SK-N-SH treated with all-trans-retinoic acid at 6 μM for 48 hours (cell line): ENCODE data around the gene SPOCK1.

Source experiments
- ATAC-seq: fragments of 200-7000 bp; cut with Tn5 transposase; 3 replicates; pipeline ENCODE4 v1.9.1; 2020; ENCODE audit warnings: mild to moderate bottlenecking, moderate library complexity
- ARNTL ChIP-seq: fragments of 450-650 bp; formaldehyde crosslinking; IDR thresholded peaks from 2 replicates; pipeline ENCODE4 v1.5.0; 2020; ENCODE audit warnings: low read depth, mild to moderate bottlenecking, moderate library complexity, borderline replicate concordance
- BACH2 ChIP-seq: fragments of 250-450 bp; sonication (Bioruptor Pico); IDR thresholded peaks from 2 replicates; pipeline ENCODE4 v1.9.0; 2021; ENCODE audit warnings: mild to moderate bottlenecking, borderline replicate concordance
- CSRNP3 ChIP-seq: fragments of 250-450 bp; sonication (Bioruptor Pico); IDR thresholded peaks from 2 replicates; pipeline ENCODE4 v1.5.1; 2021; ENCODE audit warnings: mild to moderate bottlenecking, moderate library complexity
- ESRRG ChIP-seq: fragments of 250-450 bp; sonication (Bioruptor Pico); IDR thresholded peaks from 2 replicates; pipeline ENCODE4 v1.6.1; 2021; ENCODE audit warnings: mild to moderate bottlenecking
- GLIS3 ChIP-seq: fragments of 250-450 bp; sonication (Bioruptor Pico); IDR thresholded peaks from 2 replicates; pipeline ENCODE4 v1.5.0; 2020; ENCODE audit warnings: mild to moderate bottlenecking, moderate library complexity
- ISL1 ChIP-seq: fragments of 250-450 bp; sonication (Bioruptor Pico); IDR thresholded peaks from 2 replicates; pipeline ENCODE4 v2.1.2; 2022; ENCODE audit warnings: mild to moderate bottlenecking, moderate library complexity
- OSR1 ChIP-seq: fragments of 250-450 bp; sonication (Bioruptor Pico); IDR thresholded peaks from 2 replicates; pipeline ENCODE4 v1.8.0; 2022; ENCODE audit warnings: moderate library complexity, mild to moderate bottlenecking, inconsistent platforms
- PATZ1 ChIP-seq: fragments of 250-450 bp; sonication (Bioruptor Pico); IDR thresholded peaks from 2 replicates; pipeline ENCODE4 v1.8.0; 2020; ENCODE audit warnings: mild to moderate bottlenecking, moderate library complexity, borderline replicate concordance
- POU6F1 ChIP-seq: fragments of 250-450 bp; sonication (Bioruptor Pico); IDR thresholded peaks from 2 replicates; pipeline ENCODE4 v1.8.0; 2021; ENCODE audit warnings: low read depth, mild to moderate bottlenecking, moderate library complexity, borderline replicate concordance
- PPARA ChIP-seq: fragments of 250-450 bp; sonication (Bioruptor Pico); IDR thresholded peaks from 2 replicates; pipeline ENCODE4 v1.5.0; 2020; ENCODE audit warnings: mild to moderate bottlenecking, borderline replicate concordance
- RARB ChIP-seq: fragments of 250-450 bp; sonication (Bioruptor Pico); IDR thresholded peaks from 2 replicates; pipeline ENCODE4 v1.8.0; 2021; ENCODE audit warnings: mild to moderate bottlenecking, moderate library complexity
- SNAI2 ChIP-seq: fragments of 250-450 bp; sonication (Bioruptor Pico); IDR thresholded peaks from 2 replicates; pipeline ENCODE4 v1.5.0; 2020; ENCODE audit warnings: mild to moderate bottlenecking, moderate library complexity
- TCF4 ChIP-seq: fragments of 250-450 bp; sonication (Bioruptor Pico); IDR thresholded peaks from 2 replicates; pipeline ENCODE4 v1.8.0; 2021; ENCODE audit warnings: mild to moderate bottlenecking, moderate library complexity, borderline replicate concordance
- TOX ChIP-seq: fragments of 250-450 bp; sonication (Bioruptor Pico); IDR thresholded peaks from 2 replicates; pipeline ENCODE4 v1.8.0; 2021; ENCODE audit warnings: mild to moderate bottlenecking, moderate library complexity, borderline replicate concordance
- TSHZ2 ChIP-seq: fragments of 250-450 bp; sonication (Bioruptor Pico); IDR thresholded peaks from 2 replicates; pipeline ENCODE4 v1.5.0; 2020; ENCODE audit warnings: mild to moderate bottlenecking, moderate library complexity
- ZC3H10 ChIP-seq: fragments of 250-450 bp; sonication (Bioruptor Pico); IDR thresholded peaks from 2 replicates; pipeline ENCODE4 v1.5.1; 2021; ENCODE audit warnings: mild to moderate bottlenecking, moderate library complexity
- ZFP3 ChIP-seq: fragments of 250-450 bp; sonication (Bioruptor Pico); IDR thresholded peaks from 2 replicates; pipeline ENCODE4 v1.5.0; 2020; ENCODE audit warnings: mild to moderate bottlenecking, moderate library complexity
- ZFP30 ChIP-seq: fragments of 450-650 bp; formaldehyde crosslinking; IDR thresholded peaks from 2 replicates; pipeline ENCODE4 v1.5.0; 2022; ENCODE audit warnings: mild to moderate bottlenecking, moderate library complexity
- ZNF565 ChIP-seq: fragments of 450-650 bp; formaldehyde crosslinking; conservative IDR thresholded peaks from 2 replicates; pipeline ENCODE4 v1.5.0; 2020; ENCODE audit warnings: low read depth, mild to moderate bottlenecking, moderate library complexity
- ZNF70 ChIP-seq: fragments of 450-650 bp; formaldehyde crosslinking; IDR thresholded peaks from 2 replicates; pipeline ENCODE4 v1.5.0; 2020; ENCODE audit warnings: mild to moderate bottlenecking, moderate library complexity
- ZNF8 ChIP-seq: fragments of 450-650 bp; formaldehyde crosslinking; IDR thresholded peaks from 2 replicates; pipeline ENCODE4 v1.5.0; 2020; ENCODE audit warnings: mild to moderate bottlenecking, moderate library complexity

SPOCK1 gene

GRCh38 chr5:137381555-137381954 is 117.6 kb downstream of the SPOCK1 start:
- TF ChIP-seq RARB (CRISPR knock-in tag) (no peak), POU6F1 (CRISPR knock-in tag) (no peak), OSR1 (CRISPR knock-in tag) (no peak), TSHZ2 (no peak), ZNF565 (CRISPR knock-in tag) (no peak), ESRRG (CRISPR knock-in tag) (no peak)
- TF ChIP-seq, all 23 proteins: peak for 0
- no peak for ATAC-seq

GRCh38 chr5:137379555-137380286 is 119.4 kb downstream of the SPOCK1 start:
- ATAC-seq: no peak

More at GRCh38 chr5:137379555-137380286, 119.4 kb downstream of the SPOCK1 start:
- TF ChIP-seq ARNTL (CRISPR knock-in tag) (no peak), PATZ1 (CRISPR knock-in tag) (no peak), PPARA (CRISPR knock-in tag) (no peak), BACH2 (CRISPR knock-in tag) (no peak), POU6F1 (CRISPR knock-in tag) (no peak), RARB (CRISPR knock-in tag) (no peak), ZFP3 (CRISPR knock-in tag) (no peak), ZC3H10 (no peak), TCF4 (CRISPR knock-in tag) (no peak), SNAI2 (CRISPR knock-in tag) (no peak), TSHZ2 (no peak), ZNF8 (CRISPR knock-in tag) (no peak), GLIS3 (no peak), ZNF565 (CRISPR knock-in tag) (no peak), ZNF70 (CRISPR knock-in tag) (no peak), ZFP30 (CRISPR knock-in tag) (no peak), ESRRG (CRISPR knock-in tag) (no peak), TOX (CRISPR knock-in tag) (no peak), ISL1 (CRISPR knock-in tag) (no peak), CSRNP3 (no peak)
